ENCODE results near the gene ERP29.

DNA sequence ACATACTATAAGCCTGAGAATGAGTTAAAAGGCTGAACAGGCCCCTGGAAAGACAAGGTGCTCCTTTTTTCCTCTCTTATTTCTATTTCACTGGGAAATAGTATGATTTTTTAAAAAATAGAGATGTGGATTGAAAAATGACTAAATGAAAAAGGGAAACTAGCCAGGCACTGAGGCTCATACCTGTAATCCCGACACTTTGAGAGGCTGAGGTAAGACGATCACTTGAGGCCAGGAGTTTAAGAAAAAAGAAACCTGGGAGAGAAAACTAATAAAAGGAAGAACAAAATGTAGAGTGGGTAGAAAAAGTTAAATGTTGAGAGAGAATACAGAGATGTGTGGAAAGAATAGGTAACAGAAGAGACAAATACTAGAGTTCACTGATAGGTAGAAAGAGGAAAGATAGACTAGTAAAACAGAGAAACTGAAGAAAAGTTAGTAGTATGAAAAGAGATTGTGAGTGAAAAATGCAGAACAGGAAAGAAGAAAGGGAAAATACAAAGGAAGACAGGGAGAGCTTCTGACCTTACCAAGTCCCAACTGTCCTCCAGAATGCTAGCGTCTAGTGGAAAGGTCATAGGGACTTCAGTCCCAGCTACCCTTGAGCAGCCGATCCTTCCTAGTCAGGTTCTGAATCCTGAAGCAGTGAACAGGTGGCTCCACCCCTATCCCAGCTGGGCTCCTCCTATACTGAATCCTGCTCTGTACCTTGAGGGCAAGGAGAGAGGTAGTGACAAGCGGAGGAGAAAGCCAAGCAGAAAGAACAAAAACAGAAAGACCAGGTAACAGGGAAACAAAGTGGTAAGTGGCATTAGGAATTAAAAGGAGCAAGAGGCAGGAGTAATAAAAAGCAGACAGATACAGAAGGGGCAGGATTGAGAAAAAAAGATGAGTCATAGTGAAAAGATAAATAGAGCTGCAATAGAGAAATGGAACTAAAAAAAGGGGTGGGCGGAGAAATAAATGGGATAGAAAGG lies 7.5 kb upstream of the ERP29 start:
- TF ChIP-seq EZH2 (IDR thresholded peaks at IDR 0.05; ENCODE audit: insufficient read depth, poor library complexity, severe bottlenecking) (no peak), EZH2phosphoT487 (IDR thresholded peaks at IDR 0.05; ENCODE audit: insufficient read depth, low read depth) (no peak)
